Activated CD8-positive, alpha-beta T cell treated with anti-CD3 and anti-CD28 coated beads for 36 hours (primary cell): ENCODE data around the gene OCA2. TPM values are rescaled to one million over a fixed set of nuclear protein-coding genes. Genes with fewer than 3 reads are reported as not detected.
A peak's percentile ranks its signal among the peaks of the same experiment; 100 is the strongest.

Source experiments
- ATAC-seq: fragments of 200-7000 bp; cut with Tn5 transposase; one replicate; pipeline ENCODE4 v1.10.0; 2021; ENCODE audit warnings: mild to moderate bottlenecking, moderate library complexity
- CTCF ChIA-PET: fragments of 350-600 bp; sonication (Branson Sonifier 250); formaldehyde crosslinking; loops from one replicate; lab custom pipeline; 2021; ENCODE audit warnings: antibody characterized with exemption; lab: Charles Lee
- POLR2A ChIA-PET: fragments of 350-600 bp; sonication (Branson Sonifier 250); formaldehyde crosslinking; loops from one replicate; lab custom pipeline; 2021; ENCODE audit warnings: antibody characterized with exemption; lab: Charles Lee
- DNase-seq: peaks from one replicate; pipeline ENCODE4 v3.0.0-alpha.2; 2020
- H3K27ac Mint-ChIP-seq: one replicate; pipeline ENCODE4 v1.8.0; 2021; ENCODE audit warnings: mild to moderate bottlenecking, mixed read lengths
- H3K27me3 Mint-ChIP-seq: one replicate; pipeline ENCODE4 v1.8.0; 2021; ENCODE audit warnings: mixed read lengths
- H3K36me3 Mint-ChIP-seq: one replicate; pipeline ENCODE4 v1.8.0; 2021; ENCODE audit warnings: low read depth, mixed read lengths
- H3K4me1 Mint-ChIP-seq: one replicate; pipeline ENCODE4 v1.8.0; 2021; ENCODE audit warnings: low read depth, mixed read lengths
- H3K4me3 Mint-ChIP-seq: one replicate; pipeline ENCODE4 v1.8.0; 2021; ENCODE audit warnings: mild to moderate bottlenecking, moderate library complexity, mixed read lengths
- H3K9me3 Mint-ChIP-seq: one replicate; pipeline ENCODE4 v1.8.0; 2021; ENCODE audit warnings: mixed read lengths
- intact Hi-C: fragments of 100-400 bp; cut with micrococcal nuclease; formaldehyde crosslinking; loops from one replicate; pipeline ENCODE4 v1.10.0; 2022
- total RNA-seq, 2 experiments: library from RNA; stranded (reverse); gene quantifications; one replicate each; pipeline ENCODE4 v1.2.3, GENCODE V29; 2021
- TF ChIP-seq, protein P1 (sequence below): fragments of 200-600 bp; IDR thresholded peaks from one replicate; pipeline ENCODE4 v1.8.0; 2022; ENCODE audit warnings: antibody characterized with exemption, mild to moderate bottlenecking

Gene OCA2
- total RNA-seq, 2 experiments from 2014 or later: not detected

DNA sequence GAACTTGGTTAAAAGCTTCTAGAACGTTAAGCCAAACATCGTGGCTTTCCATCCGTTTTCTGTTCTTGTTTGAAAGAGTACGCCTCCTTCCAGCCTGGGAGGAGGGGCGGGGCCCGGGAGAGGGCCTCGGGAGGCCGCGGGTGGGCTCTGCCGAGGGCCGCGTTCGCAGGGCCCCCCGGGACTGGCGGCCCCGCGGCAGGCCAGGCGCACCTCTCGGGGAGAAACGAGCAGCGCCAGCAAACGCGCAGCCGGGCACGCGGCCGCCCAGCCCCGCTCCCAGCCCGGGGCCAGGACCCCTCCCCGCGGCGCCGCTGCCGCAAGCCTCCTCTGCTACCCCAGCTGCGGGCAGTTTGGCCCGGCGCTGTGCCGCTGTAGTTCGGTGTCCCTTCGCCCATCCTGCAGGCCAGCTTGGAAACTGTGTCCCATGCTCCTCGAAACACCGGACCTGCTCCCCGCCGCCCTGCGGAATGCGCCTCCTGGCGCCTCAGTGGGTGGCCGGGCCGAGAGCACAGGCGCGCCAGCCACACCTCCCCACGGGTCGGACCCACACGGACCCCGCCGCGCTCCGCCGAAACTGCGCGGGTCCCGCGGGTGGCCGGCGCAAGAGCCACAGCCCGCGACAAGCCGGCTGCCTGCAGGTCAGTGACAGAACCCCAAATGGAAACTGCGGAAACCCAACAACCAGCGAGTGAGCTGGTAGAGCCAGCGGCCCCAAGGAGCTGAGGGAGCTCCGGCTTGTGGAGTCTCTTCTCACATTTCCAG is 2.3 kb downstream of the OCA2 start:
- Mint-ChIP-seq H3K27ac (no peak overlapping the region), H3K4me1 (peaks cover 21% of the 10 kb centered on the region), H3K4me3 (peak overlapping the region; percentile 76), H3K27me3 (peaks cover 67% of the 10 kb centered on the region), H3K9me3 (no peaks in the 10 kb centered on the region), H3K36me3 (peaks cover 7% of the 10 kb centered on the region)
- intact Hi-C loops: no loop called here
- ATAC-seq: no peak
- POLR2A ChIA-PET: no interaction called here
- DNase-seq: no peak
- CTCF ChIA-PET: interaction anchor here (4.3 kb wide), 1 partner anchor 29 kb away, joined by 14 read pairs; no protein-coding TSS in a partner anchor
- TF ChIP-seq, protein P1, sequence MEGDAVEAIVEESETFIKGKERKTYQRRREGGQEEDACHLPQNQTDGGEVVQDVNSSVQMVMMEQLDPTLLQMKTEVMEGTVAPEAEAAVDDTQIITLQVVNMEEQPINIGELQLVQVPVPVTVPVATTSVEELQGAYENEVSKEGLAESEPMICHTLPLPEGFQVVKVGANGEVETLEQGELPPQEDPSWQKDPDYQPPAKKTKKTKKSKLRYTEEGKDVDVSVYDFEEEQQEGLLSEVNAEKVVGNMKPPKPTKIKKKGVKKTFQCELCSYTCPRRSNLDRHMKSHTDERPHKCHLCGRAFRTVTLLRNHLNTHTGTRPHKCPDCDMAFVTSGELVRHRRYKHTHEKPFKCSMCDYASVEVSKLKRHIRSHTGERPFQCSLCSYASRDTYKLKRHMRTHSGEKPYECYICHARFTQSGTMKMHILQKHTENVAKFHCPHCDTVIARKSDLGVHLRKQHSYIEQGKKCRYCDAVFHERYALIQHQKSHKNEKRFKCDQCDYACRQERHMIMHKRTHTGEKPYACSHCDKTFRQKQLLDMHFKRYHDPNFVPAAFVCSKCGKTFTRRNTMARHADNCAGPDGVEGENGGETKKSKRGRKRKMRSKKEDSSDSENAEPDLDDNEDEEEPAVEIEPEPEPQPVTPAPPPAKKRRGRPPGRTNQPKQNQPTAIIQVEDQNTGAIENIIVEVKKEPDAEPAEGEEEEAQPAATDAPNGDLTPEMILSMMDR: no peak

DNA sequence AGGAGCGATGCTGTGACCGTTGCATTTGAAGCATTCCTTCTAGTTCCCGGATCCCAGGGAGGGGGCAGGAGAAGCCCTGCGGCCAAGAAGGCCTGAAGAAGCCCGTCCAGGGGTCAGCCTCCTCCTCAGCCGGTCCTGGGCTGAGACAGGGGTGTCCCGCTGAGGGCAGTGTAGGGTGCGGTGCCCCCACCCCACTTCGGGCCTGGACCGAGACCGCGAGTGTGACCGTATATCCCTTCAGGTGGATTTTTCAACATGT is 2.8 kb downstream of the OCA2 start:
- ChIA-PET POLR2A (no interaction called here), CTCF (interaction anchor here (0.9 to 4.3 kb wide), 2 partner anchors 12 to 30 kb away, joined by 3 to 14 read pairs; no protein-coding TSS in a partner anchor)
- H3K27me3 Mint-ChIP-seq: peaks cover 67% of the 10 kb centered on the region
- TF ChIP-seq, protein P1: no peak
- no peak overlapping the region for H3K27ac Mint-ChIP-seq
- ATAC-seq (no peak), DNase-seq (no peak)
- intact Hi-C loops: no loop called here
- H3K4me3 Mint-ChIP-seq: peak overlapping the region; percentile 76
- peaks cover 7% of the 10 kb centered on the region for H3K36me3 Mint-ChIP-seq
- peaks cover 21% of the 10 kb centered on the region for H3K4me1 Mint-ChIP-seq
- no peaks in the 10 kb centered on the region for H3K9me3 Mint-ChIP-seq

DNA sequence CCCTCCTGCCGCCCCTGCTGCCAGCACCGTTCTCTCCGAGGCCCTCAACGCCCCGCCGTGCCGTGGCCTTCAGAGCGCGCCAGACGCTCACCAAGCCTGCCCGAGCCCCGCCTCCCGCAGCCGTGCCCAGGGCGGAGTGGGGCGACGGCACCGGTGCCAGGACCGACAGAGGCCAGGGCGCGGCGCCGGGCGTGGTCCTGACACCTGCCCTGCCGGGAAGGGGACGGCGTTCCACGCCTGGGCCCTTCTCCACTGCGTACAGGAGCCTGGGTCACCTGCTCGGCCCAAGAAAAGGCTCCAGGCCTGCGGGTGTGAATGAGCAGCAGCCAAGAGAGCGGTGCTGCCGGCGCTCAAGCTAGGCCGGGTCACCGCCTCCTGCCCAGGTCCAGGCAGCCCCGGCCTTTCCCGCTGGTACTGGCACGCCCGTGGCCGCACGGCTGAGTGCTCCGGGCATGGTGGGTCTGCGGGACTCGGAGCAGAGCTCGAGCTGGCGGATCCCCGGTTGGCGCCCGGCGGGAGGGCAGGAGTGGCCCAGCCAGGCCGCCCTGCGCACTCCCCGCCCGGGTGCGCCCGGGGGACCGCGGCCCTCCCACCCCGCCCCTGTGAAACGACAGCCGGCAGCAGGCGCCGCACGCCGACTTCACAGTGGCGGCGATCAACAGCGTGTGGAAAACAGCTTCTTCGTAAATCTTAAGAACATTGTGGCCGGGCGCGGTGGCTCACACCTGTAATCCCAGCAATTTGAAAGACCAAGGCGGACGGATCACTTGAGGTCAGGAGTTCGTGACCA is 4.2 kb downstream of the OCA2 start:
- H3K27ac Mint-ChIP-seq: no peak overlapping the region
- DNase-seq (peak; percentile 24), ATAC-seq (no peak)
- intact Hi-C loops: no loop called here
- H3K27me3 Mint-ChIP-seq: peaks cover 68% of the 10 kb centered on the region
- POLR2A ChIA-PET: no interaction called here
- H3K36me3 Mint-ChIP-seq: peaks cover 13% of the 10 kb centered on the region
- CTCF ChIA-PET: interaction anchor here (4.3 kb wide), 1 partner anchor 31 kb away, joined by 14 read pairs; no protein-coding TSS in a partner anchor
- H3K4me1 Mint-ChIP-seq: peaks cover 21% of the 10 kb centered on the region
- H3K4me3 Mint-ChIP-seq: peak overlapping the region; percentile 76
- H3K9me3 Mint-ChIP-seq: peaks cover 10% of the 10 kb centered on the region
- TF ChIP-seq, protein P1: no peak

DNA sequence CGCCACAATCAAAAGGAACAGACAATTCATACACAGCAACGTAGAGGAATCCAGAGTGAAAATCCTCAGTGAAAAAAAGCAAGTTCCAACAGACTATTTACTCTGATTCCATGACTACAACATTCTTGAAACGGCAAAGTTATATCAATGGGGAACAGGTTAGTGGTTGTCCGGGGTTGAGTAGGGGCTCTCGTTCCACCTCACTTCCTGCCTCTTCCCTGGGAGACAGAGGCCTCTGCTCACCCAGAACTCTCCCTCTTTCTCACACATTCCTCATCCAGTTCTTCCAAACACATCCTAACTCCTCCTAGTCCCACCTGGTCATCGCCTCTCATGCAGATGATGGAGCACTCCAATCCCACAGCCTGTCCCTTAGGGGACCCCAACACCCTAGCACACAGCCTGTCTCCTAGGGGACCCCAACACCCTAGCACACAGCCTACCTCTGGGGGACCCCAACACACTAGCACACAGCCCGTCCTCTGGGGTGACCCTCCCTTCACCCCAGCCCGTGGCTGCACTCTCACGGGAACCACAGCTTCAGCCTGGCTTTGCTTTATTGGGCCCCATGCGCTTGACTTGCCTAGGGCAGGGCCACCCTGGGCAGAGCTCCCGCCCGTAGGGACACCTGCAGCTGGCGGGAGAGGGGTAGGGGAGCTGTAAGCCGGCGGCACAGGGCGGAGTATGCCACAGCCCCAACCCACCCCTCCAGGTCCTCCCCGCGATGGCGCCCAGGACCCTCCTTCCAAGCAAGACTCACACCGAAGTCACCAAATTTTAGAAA is 5.2 kb downstream of the OCA2 start:
- ATAC-seq: no peak
- Mint-ChIP-seq H3K4me1 (peaks cover 15% of the 10 kb centered on the region), H3K4me3 (no peak overlapping the region), H3K27ac (no peak overlapping the region), H3K36me3 (peaks cover 13% of the 10 kb centered on the region), H3K27me3 (peaks cover 69% of the 10 kb centered on the region), H3K9me3 (peaks cover 10% of the 10 kb centered on the region)
- POLR2A ChIA-PET: no interaction called here
- CTCF ChIA-PET: interaction anchor here (4.3 kb wide), 1 partner anchor 32 kb away, joined by 14 read pairs; no protein-coding TSS in a partner anchor
- no peak for DNase-seq
- intact Hi-C loops: no loop called here
- TF ChIP-seq, protein P1: no peak
